HG02840 (cell line): ENCODE measurements around the gene TRIM33.
"Not testable (repeated sequence)": the region's sequence is repeated elsewhere in the genome, so short reads cannot be mapped to it uniquely, and the experiment has no call there.

ENCODE experiments used
- ATAC-seq: cut with Tn5 transposase; IDR thresholded peaks from one replicate; pipeline ENCODE4 v1.9.1; 2021; ENCODE audit warnings: mild to moderate bottlenecking, moderate library complexity, moderate number of reproducible peaks; ENCODE audit not compliant: unreplicated experiment, low FRiP score

The TRIM33 gene

GRCh38 chr1:114363230-114363629 lies 147.8 kb downstream of the TRIM33 start:
- ATAC-seq, result not testable (repeated sequence)

- ATAC-seq, result no peak
Measured at GRCh38 chr1:114359791-114360190, 151.2 kb downstream of the TRIM33 start.

- no peak for ATAC-seq
Measured at GRCh38 chr1:114355240-114355639, 155.8 kb downstream of the TRIM33 start.

- no peak for ATAC-seq
Measured at GRCh38 chr1:114353262-114353661, 157.7 kb downstream of the TRIM33 start.

- ATAC-seq, result no peak
Measured at GRCh38 chr1:114352797-114353196, 158.2 kb downstream of the TRIM33 start.

DNA sequence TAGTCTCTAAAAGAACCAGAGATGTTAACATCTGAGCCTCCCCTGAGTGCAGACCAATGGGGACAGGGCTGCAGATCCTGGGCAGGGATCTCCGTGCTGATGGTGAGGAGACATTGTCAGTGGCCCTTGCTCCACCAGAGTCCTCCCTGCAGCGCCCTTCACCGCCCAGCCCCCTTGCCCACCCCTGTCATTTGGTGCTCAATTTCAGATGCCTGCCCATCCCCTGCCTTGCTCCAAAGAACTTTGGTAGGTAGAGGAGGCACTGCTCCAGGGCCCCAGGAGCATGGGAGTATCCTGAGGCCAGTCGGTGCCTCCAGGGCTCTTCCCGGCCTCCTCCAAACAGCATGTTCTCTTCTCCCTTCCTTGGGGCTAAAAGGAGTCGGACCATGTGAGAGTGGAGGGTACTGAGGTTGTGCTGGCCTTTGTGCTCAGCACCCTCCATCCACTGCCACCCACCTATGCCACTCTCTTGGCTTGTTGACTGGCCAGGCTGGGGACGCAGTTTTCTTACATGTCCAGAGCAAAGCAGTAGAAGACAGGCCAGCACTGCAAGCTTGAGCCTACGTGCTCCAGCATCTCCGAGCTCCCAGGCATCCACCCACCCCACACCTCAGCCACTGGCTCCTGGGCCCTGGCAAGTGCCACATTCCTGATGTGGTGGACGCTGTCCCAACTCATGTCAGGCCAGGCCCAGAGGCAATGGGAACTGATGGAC lies 160.1 kb downstream of the TRIM33 start:
- ATAC-seq, result no peak

DNA sequence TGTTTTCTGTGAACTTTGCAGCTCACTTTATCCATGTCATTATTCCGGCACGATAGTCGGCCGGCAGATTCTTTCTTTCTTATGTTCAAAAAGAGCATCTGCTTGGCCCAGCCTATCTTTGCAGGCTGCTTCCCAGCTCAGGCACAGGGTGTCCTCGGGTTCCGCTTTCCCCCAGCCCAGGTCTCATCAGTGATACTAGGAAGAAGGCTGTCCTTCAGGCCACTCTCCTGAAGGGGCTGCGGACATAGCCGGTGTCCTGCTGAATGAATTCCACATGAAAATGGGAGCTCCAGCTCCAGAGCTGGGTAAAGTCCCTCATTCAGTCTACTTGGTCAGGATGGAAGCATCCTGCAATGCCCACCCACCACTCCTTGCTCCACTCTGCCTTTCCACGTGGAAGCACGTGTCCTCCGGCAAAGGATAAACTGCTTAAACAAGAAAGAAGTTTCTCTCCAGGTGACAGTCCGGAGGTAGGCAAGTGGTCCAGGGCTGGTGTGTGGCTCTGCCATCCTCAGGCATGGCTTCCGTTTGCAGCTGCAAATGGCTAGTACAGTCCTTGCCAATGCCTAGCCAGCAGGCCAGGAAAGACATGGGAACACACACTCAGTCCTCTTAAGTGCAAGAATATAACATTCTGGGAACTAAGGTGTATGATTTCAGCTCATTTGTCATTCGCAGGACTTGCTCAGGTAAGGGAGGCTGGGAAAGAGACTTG lies 161.0 kb downstream of the TRIM33 start:
- ATAC-seq, result no peak

DNA sequence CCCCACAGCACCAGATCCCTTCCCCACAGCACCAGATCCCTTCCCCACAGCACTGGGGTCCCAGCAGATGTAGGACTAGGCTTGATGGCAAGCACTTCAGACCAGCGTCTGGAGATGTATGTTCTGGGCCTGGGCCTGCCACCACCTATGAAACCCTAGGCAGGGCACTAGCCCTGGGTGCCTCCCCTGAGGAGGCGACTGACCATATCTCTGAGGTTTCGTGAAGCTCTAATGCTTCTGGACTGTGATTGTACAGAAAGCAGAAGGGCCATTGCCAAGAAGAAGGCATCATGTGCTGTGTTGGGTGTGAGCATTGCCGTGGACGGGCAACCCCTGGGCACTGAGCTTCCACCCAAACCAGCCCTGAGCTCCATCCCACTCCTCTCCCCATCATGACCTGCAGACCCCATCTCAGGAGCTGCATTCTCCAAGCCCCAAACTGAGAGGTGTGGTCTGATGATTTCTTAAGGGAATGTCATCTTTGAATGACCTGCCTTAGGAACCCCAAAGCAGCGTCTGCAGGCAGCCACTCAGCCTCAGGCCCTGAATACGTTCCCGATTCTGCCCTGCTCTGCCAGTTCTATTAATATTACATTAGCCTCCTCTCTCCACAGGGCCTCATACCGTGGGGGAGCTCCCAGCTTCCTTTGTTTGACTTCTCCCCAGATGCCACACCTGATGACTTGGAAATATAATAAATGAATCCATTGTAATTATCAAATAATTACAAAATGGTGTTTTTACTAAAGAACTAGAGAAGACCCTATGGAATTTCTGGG lies 163.4 kb downstream of the TRIM33 start:
- ATAC-seq, result no peak

DNA sequence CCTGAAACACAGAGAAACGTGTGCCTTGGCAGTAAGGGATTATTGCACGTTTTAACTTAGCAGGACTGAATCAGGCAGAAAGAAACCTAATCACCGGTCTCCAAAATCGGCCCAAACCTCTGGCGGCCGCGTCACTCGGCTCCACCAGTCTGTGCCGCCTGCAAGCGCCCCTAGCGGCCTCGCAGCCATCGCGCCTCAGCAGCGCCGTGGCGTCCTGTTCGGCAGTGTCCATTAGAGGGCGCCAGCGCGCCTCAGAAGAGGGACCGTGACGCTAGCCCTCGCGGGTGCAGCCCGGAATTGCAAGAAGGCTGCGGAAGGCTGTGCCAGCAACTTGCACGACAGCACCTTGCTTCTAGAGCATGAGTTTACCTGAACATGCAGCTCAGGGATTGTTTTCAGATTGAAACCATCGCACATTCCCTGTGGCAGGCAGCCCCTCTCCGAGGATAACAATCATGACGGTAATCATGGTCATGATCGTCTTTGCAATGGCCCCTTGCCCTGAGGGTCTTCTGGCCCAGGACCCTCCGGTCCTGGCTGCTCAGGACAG lies 164.4 kb downstream of the TRIM33 start:
- peak; percentile 97 for ATAC-seq

- peak; percentile 26 for ATAC-seq
Measured at GRCh38 chr1:114345930-114346479, 165.0 kb downstream of the TRIM33 start.

DNA sequence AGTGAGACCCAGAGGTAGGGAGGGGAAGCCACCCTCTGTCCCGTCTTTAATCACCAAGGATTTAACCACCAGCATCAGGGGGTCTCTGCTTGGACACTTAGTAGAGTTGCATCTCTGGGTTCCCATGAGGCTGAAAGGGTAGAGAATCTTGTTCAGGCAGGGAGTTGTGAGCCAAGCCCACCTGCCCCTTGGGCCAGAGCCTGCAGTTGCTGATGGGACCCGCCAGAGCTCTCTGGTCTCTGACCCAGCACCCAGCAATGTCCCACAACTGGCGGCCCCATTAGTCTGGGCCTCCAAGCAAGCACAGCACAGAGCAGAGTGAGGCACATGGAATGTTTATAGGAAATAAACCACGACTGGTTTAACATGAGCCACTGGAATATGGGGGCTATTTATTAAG lies 166.3 kb downstream of the TRIM33 start:
- ATAC-seq, result no peak
